NB4 (cell line): ENCODE data around the gene LAMA4.

Source experiments
- DNase-seq: peaks from one replicate; pipeline ENCODE4 v3.0.0; 2010; ENCODE audit warnings: low read depth
- H3K4me3 ChIP-seq: one replicate; pipeline ENCODE4 v1.5.1; 2011; ENCODE audit warnings: mild to moderate bottlenecking, low read depth, low read length, moderate library complexity
- MAX ChIP-seq: IDR thresholded peaks from 2 replicates; pipeline ENCODE4 v1.6.1; 2011; ENCODE audit warnings: low read depth, low read length
- MYC ChIP-seq: IDR thresholded peaks from 2 replicates; pipeline ENCODE4 v1.6.1; 2011; ENCODE audit warnings: low read depth, low read length
- POLR2A ChIP-seq: IDR thresholded peaks from 2 replicates; pipeline ENCODE4 v1.6.1; 2011; ENCODE audit warnings: mild to moderate bottlenecking; ENCODE audit not compliant: insufficient read length; ENCODE audit errors: extremely low read depth
- TF ChIP-seq, protein P1 (sequence below): IDR thresholded peaks from one replicate; pipeline ENCODE4 v1.5.1; 2012; ENCODE audit warnings: low read depth, low read length

Gene LAMA4

GRCh38 chr6:112279031-112279935, 24.9 kb upstream of the LAMA4 start:
- DNase-seq: no peak
- H3K4me3 ChIP-seq: no peak overlapping the region
- TF ChIP-seq MAX: no peak
- TF ChIP-seq, protein P1, sequence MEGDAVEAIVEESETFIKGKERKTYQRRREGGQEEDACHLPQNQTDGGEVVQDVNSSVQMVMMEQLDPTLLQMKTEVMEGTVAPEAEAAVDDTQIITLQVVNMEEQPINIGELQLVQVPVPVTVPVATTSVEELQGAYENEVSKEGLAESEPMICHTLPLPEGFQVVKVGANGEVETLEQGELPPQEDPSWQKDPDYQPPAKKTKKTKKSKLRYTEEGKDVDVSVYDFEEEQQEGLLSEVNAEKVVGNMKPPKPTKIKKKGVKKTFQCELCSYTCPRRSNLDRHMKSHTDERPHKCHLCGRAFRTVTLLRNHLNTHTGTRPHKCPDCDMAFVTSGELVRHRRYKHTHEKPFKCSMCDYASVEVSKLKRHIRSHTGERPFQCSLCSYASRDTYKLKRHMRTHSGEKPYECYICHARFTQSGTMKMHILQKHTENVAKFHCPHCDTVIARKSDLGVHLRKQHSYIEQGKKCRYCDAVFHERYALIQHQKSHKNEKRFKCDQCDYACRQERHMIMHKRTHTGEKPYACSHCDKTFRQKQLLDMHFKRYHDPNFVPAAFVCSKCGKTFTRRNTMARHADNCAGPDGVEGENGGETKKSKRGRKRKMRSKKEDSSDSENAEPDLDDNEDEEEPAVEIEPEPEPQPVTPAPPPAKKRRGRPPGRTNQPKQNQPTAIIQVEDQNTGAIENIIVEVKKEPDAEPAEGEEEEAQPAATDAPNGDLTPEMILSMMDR: no peak
- TF ChIP-seq MYC: no peak
- TF ChIP-seq POLR2A: no peak

- no peak for DNase-seq
- TF ChIP-seq MAX: no peak
- TF ChIP-seq POLR2A: no peak
- TF ChIP-seq MYC: no peak
- TF ChIP-seq, protein P1: no peak
- H3K4me3 ChIP-seq: no peak overlapping the region
Measured at GRCh38 chr6:112275365-112275764, 21.0 kb upstream of the LAMA4 start.

DNA sequence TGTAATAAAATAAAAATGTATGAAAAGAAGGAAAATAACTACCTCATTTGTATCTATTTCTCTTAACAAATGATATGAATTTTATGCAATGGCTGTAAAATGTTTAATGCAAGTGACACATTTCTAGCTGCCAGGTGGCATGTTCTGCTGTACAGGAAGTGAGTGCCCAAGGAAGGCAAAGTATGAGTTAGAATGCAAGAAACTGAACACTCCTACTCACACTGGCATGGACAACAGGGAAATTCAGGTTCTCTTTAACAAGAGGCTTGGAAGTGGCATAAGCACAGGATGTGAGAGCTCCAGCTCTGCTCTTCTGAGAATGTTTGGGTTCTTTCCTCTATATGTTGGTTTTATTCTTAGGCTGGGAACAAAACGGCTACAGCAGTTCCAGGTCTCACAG, 20.4 kb upstream of the LAMA4 start:
- TF ChIP-seq MAX (no peak), POLR2A (no peak), MYC (no peak)
- TF ChIP-seq, protein P1: no peak
- DNase-seq: no peak
- no peak overlapping the region for H3K4me3 ChIP-seq

- TF ChIP-seq, protein P1: no peak
- TF ChIP-seq POLR2A: no peak
- no peak for TF ChIP-seq MAX
- no peak for TF ChIP-seq MYC
- no peak overlapping the region for H3K4me3 ChIP-seq
- DNase-seq: no peak
Measured at GRCh38 chr6:112272799-112273198, 18.4 kb upstream of the LAMA4 start.

DNA sequence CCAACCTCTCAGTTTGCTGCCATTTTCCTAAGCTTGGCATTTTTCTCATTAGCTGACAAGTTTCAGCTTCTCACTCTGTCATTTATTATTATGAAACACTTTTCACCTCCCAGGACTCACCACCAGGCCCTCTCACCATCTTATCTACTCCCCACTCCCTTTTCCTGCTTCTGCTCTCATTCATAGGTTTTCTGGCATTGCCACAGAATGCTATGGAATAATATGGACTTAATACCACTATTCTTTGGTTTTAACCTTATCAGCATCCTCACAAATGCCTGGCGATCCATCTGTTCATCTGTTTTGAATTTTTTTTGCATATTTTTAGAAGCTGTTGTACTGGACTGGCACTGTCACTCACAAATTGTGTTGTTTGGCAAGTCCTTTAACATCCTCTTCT, 16.4 kb upstream of the LAMA4 start:
- DNase-seq: no peak
- no peak overlapping the region for H3K4me3 ChIP-seq
- TF ChIP-seq, protein P1: no peak
- TF ChIP-seq MYC: no peak
- TF ChIP-seq POLR2A: no peak
- TF ChIP-seq MAX: no peak
